C4-2B (cell line): ENCODE data around the gene COL1A1.

Source experiments
- H3K27ac ChIP-seq: fragments of 450-650 bp; 2 replicates; pipeline ENCODE4 v1.5.1; 2017
- CTCF ChIP-seq: fragments of 450-650 bp; conservative IDR thresholded peaks from 2 replicates; pipeline ENCODE4 v1.5.1; 2017; ENCODE audit warnings: mild to moderate bottlenecking
- ZFX ChIP-seq: fragments of 450-650 bp; IDR thresholded peaks from 2 replicates; pipeline ENCODE4 v1.6.1; 2017

Gene COL1A1

GRCh38 chr17:50212121-50212843 lies 10.9 kb upstream of the COL1A1 start:
- TF ChIP-seq ZFX = no peak
- TF ChIP-seq CTCF = no peak
- no peak overlapping the region for H3K27ac ChIP-seq

GRCh38 chr17:50211249-50212120 lies 10.1 kb upstream of the COL1A1 start:
- H3K27ac ChIP-seq = no peak overlapping the region
- TF ChIP-seq ZFX = no peak
- TF ChIP-seq CTCF = no peak

GRCh38 chr17:50210240-50211225 lies 9.1 kb upstream of the COL1A1 start:
- H3K27ac ChIP-seq = no peak overlapping the region

GRCh38 chr17:50209472-50210239 lies 8.2 kb upstream of the COL1A1 start:
- TF ChIP-seq ZFX (no peak), CTCF (no peak)
- no peak overlapping the region for H3K27ac ChIP-seq

More at GRCh38 chr17:50210240-50211225, 9.1 kb upstream of the COL1A1 start:
- TF ChIP-seq CTCF (no peak), ZFX (no peak)

- H3K27ac ChIP-seq = no peak overlapping the region
- TF ChIP-seq ZFX (no peak), CTCF (no peak)
Observed at GRCh38 chr17:50209133-50209471, 7.7 kb upstream of the COL1A1 start.

- no peak overlapping the region for H3K27ac ChIP-seq
- no peak for TF ChIP-seq ZFX
- no peak for TF ChIP-seq CTCF
Observed at GRCh38 chr17:50208611-50209061, 7.2 kb upstream of the COL1A1 start.
